ENCODE results near the gene IMPG2. TPM values are rescaled to one million over a fixed set of nuclear protein-coding genes. Genes with fewer than 3 reads are reported as not detected.

The IMPG2 gene
- total RNA-seq, 2 donors from 2014 or later, result 0.08 TPM; not detected in 1

DNA sequence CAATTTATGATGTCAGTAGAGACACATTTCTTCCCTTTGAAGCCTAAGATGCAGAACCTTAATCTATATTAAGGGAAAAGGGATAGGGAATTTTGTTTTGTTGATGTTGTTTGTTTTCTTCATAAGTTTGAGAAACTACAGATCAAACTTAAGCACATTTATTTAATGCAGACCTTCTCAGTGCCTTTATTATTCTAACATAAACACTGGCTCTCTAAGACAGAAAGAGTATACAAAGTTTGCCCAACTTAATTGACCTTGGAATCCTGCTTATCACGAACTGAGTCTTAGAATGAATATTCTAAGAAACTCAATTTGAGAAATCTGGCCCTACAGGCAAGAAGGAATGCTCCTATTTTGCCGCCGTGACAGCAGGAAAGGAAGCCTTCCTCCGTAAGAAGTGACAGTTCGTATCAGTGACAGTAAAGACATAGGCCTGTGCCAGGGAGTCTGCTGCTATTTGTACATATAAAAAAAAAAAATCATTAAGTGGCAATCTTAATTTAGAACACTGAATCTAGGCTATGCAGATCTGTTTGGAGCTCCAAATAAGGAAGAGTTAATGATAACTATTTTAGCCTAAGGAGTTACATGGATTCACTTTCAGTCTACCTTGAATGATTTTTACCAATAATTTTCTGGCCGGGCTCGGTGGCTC is 8.8 kb upstream of the IMPG2 start:
- no peaks in the 10 kb centered on the region for H3K9me3 ChIP-seq
- intact Hi-C loops (cut with DNase I), result no loop called here
- TF ChIP-seq, protein P1, sequence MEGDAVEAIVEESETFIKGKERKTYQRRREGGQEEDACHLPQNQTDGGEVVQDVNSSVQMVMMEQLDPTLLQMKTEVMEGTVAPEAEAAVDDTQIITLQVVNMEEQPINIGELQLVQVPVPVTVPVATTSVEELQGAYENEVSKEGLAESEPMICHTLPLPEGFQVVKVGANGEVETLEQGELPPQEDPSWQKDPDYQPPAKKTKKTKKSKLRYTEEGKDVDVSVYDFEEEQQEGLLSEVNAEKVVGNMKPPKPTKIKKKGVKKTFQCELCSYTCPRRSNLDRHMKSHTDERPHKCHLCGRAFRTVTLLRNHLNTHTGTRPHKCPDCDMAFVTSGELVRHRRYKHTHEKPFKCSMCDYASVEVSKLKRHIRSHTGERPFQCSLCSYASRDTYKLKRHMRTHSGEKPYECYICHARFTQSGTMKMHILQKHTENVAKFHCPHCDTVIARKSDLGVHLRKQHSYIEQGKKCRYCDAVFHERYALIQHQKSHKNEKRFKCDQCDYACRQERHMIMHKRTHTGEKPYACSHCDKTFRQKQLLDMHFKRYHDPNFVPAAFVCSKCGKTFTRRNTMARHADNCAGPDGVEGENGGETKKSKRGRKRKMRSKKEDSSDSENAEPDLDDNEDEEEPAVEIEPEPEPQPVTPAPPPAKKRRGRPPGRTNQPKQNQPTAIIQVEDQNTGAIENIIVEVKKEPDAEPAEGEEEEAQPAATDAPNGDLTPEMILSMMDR (IDR thresholded peaks at IDR 0.05), result no peak
- no peak for DNase-seq
- H3K27ac ChIP-seq, result no peak overlapping the region
- no peaks in the 10 kb centered on the region for H3K4me1 ChIP-seq
- H3K9ac ChIP-seq (ENCODE audit: low read depth in 2 of 2, low read length in 2 of 2), result no peak overlapping the region
- H3K27me3 ChIP-seq, result no peaks in the 10 kb centered on the region
- H3K36me3 ChIP-seq, result no peaks in the 10 kb centered on the region
- no peak overlapping the region for H3K4me3 ChIP-seq

GRCh38 chr3:101325393-101326134 is 5.2 kb upstream of the IMPG2 start:
- intact Hi-C loops (cut with DNase I), result no loop called here
- Histone ChIP-seq H3K9me3 (no peaks in the 10 kb centered on the region), H3K9ac (ENCODE audit: low read depth in 2 of 2, low read length in 2 of 2) (no peak overlapping the region), H3K27ac (no peak overlapping the region), H3K4me3 (no peak overlapping the region), H3K4me1 (no peaks in the 10 kb centered on the region), H3K36me3 (no peaks in the 10 kb centered on the region), H3K27me3 (no peaks in the 10 kb centered on the region)
- DNase-seq, result no peak
- TF ChIP-seq, protein P1 (IDR thresholded peaks at IDR 0.05), result no peak

DNA sequence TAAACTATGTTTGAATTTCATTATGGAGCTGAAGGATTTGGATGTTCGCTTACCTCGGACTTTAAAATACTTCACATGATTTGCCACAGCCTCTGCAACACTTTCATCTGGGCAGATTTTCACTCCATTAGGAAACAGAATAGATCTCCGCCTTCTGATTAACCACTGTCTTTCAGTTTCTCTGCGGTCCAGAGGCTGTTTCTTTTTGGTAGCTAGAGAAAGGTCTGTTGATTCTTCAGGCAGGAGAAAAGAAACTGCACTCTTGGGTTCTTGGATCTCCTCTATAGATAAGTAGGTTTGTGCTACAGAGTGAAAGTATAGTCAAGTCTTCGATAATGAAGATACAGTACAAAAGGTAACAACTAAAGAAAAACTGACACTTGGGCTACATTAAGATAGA is 844 bp downstream of the IMPG2 start:
- H3K9ac ChIP-seq (ENCODE audit: low read depth in 2 of 2, low read length in 2 of 2), result no peak overlapping the region
- TF ChIP-seq, protein P1 (IDR thresholded peaks at IDR 0.05), result no peak
- no peaks in the 10 kb centered on the region for H3K27me3 ChIP-seq
- intact Hi-C loops (cut with DNase I), result loop anchor here (10.0 kb wide), 1 partner anchor 55 kb away; no protein-coding TSS in a partner anchor
- H3K9me3 ChIP-seq, result no peaks in the 10 kb centered on the region
- no peak overlapping the region for H3K4me3 ChIP-seq
- H3K27ac ChIP-seq, result no peak overlapping the region
- DNase-seq, result no peak
- H3K4me1 ChIP-seq, result no peaks in the 10 kb centered on the region
- no peaks in the 10 kb centered on the region for H3K36me3 ChIP-seq

DNA sequence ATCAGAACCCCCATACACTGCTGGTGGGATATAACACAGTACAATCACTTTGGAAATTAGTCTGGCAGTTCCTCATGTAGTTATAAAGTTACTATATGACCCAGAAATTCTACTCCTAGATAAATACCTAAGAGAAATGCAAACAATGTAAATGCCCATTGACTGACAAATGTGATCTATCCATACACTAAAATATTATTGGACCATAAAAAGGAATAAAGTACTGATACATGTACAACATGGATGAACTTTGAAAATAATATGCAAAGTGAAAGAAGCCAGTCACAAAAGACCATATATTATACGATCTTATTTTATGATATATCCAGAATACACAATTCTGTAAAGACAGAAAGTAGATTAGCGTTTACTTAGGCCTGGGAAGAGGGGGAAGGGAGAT is 7.8 kb downstream of the IMPG2 start:
- peaks cover 6% of the 10 kb centered on the region for H3K4me1 ChIP-seq
- no peak overlapping the region for H3K27ac ChIP-seq
- TF ChIP-seq, protein P1 (IDR thresholded peaks at IDR 0.05), result no peak
- no peak overlapping the region for H3K4me3 ChIP-seq
- no peaks in the 10 kb centered on the region for H3K9me3 ChIP-seq
- DNase-seq, result no peak
- no peak overlapping the region for H3K9ac ChIP-seq (ENCODE audit: low read depth in 2 of 2, low read length in 2 of 2)
- no peaks in the 10 kb centered on the region for H3K36me3 ChIP-seq
- intact Hi-C loops (cut with DNase I), result loop anchor here (10.0 kb wide), 1 partner anchor 62 kb away; no protein-coding TSS in a partner anchor
- no peaks in the 10 kb centered on the region for H3K27me3 ChIP-seq

DNA sequence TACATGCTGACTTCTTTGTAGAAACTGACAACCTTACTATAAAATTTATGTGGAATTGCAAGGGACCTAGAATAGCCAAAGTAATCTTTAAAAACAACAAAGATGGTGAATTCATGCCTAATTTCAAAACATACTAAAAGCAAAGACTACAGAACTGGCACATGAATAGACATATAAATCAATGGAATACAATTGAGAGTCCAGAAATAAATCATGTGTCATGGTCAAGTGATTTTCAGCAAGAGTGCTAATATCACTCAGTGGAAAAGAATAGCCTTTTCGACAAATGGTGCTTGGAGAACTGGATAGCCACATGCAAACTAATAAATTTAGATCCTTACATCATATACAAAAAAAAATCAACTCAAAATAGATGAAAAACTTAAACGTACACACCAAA is 8.7 kb downstream of the IMPG2 start:
- intact Hi-C loops (cut with DNase I), result loop anchor here (10.0 kb wide), 1 partner anchor 63 kb away; no protein-coding TSS in a partner anchor
- H3K9me3 ChIP-seq, result no peaks in the 10 kb centered on the region
- no peaks in the 10 kb centered on the region for H3K27me3 ChIP-seq
- no peaks in the 10 kb centered on the region for H3K36me3 ChIP-seq
- no peak overlapping the region for H3K27ac ChIP-seq
- H3K4me1 ChIP-seq, result peaks cover 6% of the 10 kb centered on the region
- H3K9ac ChIP-seq (ENCODE audit: low read depth in 2 of 2, low read length in 2 of 2), result no peak overlapping the region
- TF ChIP-seq, protein P1 (IDR thresholded peaks at IDR 0.05), result no peak
- no peak overlapping the region for H3K4me3 ChIP-seq
- DNase-seq, result no peak

Data from colonic mucosa (tissue), 4 donors.